DND-41 (cell line): ENCODE results near the gene ARF3.
"Not testable (repeated sequence)": the region's sequence is repeated elsewhere in the genome, so short reads cannot be mapped to it uniquely, and the experiment has no call there.

Experiments
- ATAC-seq: fragments of 200-7000 bp; cut with Tn5 transposase; 3 replicates; pipeline ENCODE4 v1.9.1; 2021; ENCODE audit warnings: low read depth; ENCODE audit not compliant: insufficient read depth
- DNase-seq: peaks from one replicate; pipeline ENCODE4 v3.0.0-alpha.2; 2020
- H2AFZ ChIP-seq: 2 replicates; pipeline ENCODE4 v1.6.0; 2012; ENCODE audit warnings: low read depth, low read length
- H3K27ac ChIP-seq: 2 replicates; pipeline ENCODE4 v1.5.1; 2012; ENCODE audit warnings: low read length, inconsistent platforms
- H3K27me3 ChIP-seq: fragments of 200-600 bp; sonication (generic); 2 replicates; pipeline ENCODE4 v1.6.0; 2012; ENCODE audit warnings: low read length, mild to moderate bottlenecking, inconsistent platforms; ENCODE audit not compliant: insufficient read depth, poor library complexity
- H3K36me3 ChIP-seq: 2 replicates; pipeline ENCODE4 v1.5.1; 2012; ENCODE audit warnings: low read length, inconsistent platforms; ENCODE audit not compliant: insufficient read depth
- H3K4me1 ChIP-seq: 2 replicates; pipeline ENCODE4 v1.5.1; 2012; ENCODE audit warnings: mild to moderate bottlenecking, low read length; ENCODE audit not compliant: insufficient read depth
- H3K4me2 ChIP-seq: 2 replicates; pipeline ENCODE4 v1.6.0; 2012; ENCODE audit warnings: mild to moderate bottlenecking, moderate library complexity, low read length, inconsistent platforms; ENCODE audit not compliant: insufficient read depth
- H3K4me3 ChIP-seq, 2 experiments: fragments of 200-600 bp in 1 of 2; shearing (Covaris generic) in 1 of 2; 2 replicates each; pipeline ENCODE4 v1.5.1; 2012 to 2016; ENCODE audit warnings: inconsistent platforms in 2 of 2, low read length in 2 of 2, mild to moderate bottlenecking in 2 of 2, low read depth in 1 of 2, moderate library complexity in 1 of 2
- H3K79me2 ChIP-seq: 2 replicates; pipeline ENCODE4 v1.6.0; 2012; ENCODE audit warnings: low read length, inconsistent platforms; ENCODE audit not compliant: insufficient read depth
- H3K9ac ChIP-seq: 2 replicates; pipeline ENCODE4 v1.6.0; 2012; ENCODE audit warnings: low read depth, mild to moderate bottlenecking, inconsistent platforms, low read length, moderate library complexity
- H3K9me3 ChIP-seq: 2 replicates; pipeline ENCODE4 v1.5.1; 2012; ENCODE audit warnings: low read length, moderate library complexity, mild to moderate bottlenecking, inconsistent platforms; ENCODE audit not compliant: insufficient read depth, severe bottlenecking
- H4K20me1 ChIP-seq: 2 replicates; pipeline ENCODE4 v1.6.0; 2012; ENCODE audit warnings: low read length; ENCODE audit not compliant: insufficient read depth
- CTCF ChIP-seq: IDR thresholded peaks from 2 replicates; pipeline ENCODE4 v1.5.1; 2012; ENCODE audit warnings: borderline replicate concordance, low read length, moderate library complexity, mild to moderate bottlenecking; ENCODE audit not compliant: poor library complexity, severe bottlenecking; ENCODE audit errors: extremely low read depth
- EZH2 ChIP-seq: IDR thresholded peaks from 3 replicates; pipeline ENCODE4 v1.6.1; 2012; ENCODE audit warnings: borderline replicate concordance, low read depth, mild to moderate bottlenecking, moderate library complexity, low read length, inconsistent platforms; ENCODE audit not compliant: severe bottlenecking

ARF3 gene

DNA sequence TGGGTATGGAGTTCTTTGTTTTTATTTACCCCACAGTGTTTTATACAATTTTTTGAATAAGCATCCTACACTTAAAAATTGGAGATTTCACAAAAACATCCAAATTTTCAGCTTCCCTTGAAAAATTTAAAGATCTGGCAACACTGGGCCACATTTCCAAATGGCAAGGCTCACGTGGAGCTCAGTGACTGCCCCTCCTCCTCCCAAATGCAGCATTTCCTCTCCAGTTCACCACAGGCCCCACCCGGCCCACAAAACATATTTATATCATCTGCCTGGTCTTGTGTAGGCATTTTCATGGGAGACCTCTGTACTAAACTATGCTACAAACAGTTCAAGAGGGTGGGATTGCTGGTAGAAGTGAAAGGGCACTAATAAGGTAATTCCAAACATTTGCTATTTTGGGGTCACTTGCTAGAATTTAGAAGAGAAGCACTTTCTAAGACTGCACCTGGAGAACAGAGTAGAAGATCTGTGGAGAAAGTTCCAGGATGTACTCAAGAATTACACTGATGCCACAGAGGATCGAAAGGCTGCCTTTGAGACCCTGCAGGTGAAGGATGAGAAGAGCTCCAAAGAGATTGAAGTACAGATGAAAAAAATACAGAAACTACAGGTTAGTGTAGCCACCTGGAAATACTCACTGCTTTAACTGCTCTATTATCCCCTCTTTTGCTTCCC lies 39.3 kb downstream of the ARF3 start:
- no peaks in the 10 kb centered on the region for H3K27me3 ChIP-seq
- H3K4me2 ChIP-seq: peak overlapping the region; percentile 24

DNA sequence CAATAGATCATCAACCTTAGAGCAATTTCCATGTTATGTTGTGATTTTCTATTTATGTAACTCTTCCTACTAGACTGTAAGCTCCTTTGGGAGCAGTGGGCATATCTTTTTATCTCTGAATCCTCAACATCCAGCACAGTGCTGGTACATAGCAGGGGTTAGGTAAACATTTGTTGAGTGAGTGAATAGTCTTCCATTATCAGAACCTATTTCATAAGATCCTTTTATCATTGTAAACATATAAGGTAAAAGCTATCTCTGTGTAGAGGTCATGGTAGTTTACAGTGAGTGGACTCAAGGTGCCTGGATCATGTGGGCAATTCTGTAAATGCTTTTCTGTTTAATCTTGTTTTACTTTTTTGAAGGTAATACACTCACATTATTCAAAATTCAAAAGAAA lies 47.1 kb downstream of the ARF3 start:
- Histone ChIP-seq H3K9me3 (no peaks in the 10 kb centered on the region), H4K20me1 (no peaks in the 10 kb centered on the region), H3K79me2 (no peaks in the 10 kb centered on the region), H3K4me2 (no peak overlapping the region), H3K36me3 (no peaks in the 10 kb centered on the region), H2AFZ (no peak overlapping the region), H3K27me3 (no peaks in the 10 kb centered on the region), H3K4me3 (no peak overlapping the region), H3K27ac (no peak overlapping the region), H3K4me1 (no peaks in the 10 kb centered on the region), H3K9ac (no peak overlapping the region)
- TF ChIP-seq CTCF: no peak
- no peak for TF ChIP-seq EZH2
- no peak for DNase-seq
- no peak for ATAC-seq

More for the DNA sequence above, 39.3 kb downstream of the ARF3 start:
- TF ChIP-seq EZH2: no peak
- no peak for TF ChIP-seq CTCF
- H2AFZ ChIP-seq: peak overlapping the region; percentile 58; the same call in 1 of the 2 replicates
- no peak overlapping the region for H3K4me3 ChIP-seq
- no peaks in the 10 kb centered on the region for H3K36me3 ChIP-seq
- no peaks in the 10 kb centered on the region for H4K20me1 ChIP-seq
- H3K9ac ChIP-seq: peak overlapping the region; percentile 21
- H3K27ac ChIP-seq: peak overlapping the region; percentile 60
- H3K9me3 ChIP-seq: no peaks in the 10 kb centered on the region
- DNase-seq (peak; percentile 69), ATAC-seq (peak; percentile 94)
- peaks cover 19% of the 10 kb centered on the region for H3K4me1 ChIP-seq
- H3K79me2 ChIP-seq: no peaks in the 10 kb centered on the region

DNA sequence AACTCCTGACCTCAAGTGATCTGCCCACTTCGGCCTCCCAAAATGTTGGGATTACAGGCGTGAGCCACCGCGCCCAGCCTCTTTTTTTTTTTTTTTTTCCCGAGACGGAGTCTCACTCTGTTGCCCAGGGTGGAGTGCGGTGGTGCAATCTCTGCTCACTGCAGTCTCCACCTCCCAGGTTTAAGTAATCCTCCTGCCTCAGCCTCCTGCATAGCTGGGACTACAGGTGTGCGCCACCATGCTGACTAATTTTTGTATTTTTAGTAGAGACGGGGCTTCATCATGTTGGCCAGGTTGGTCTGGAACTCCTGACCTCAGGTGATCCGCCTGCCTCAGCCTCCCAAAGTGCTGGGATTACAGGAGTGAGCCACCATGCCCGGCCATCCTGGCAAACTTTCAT lies 47.6 kb downstream of the ARF3 start:
- not testable (repeated sequence) for H3K9me3 ChIP-seq, H3K9ac ChIP-seq, H3K4me1 ChIP-seq, H3K79me2 ChIP-seq, H4K20me1 ChIP-seq, H2AFZ ChIP-seq, H3K27me3 ChIP-seq, H3K27ac ChIP-seq, H3K4me3 ChIP-seq, DNase-seq, ATAC-seq, H3K4me2 ChIP-seq, H3K36me3 ChIP-seq

- Histone ChIP-seq H3K4me2 (no peak overlapping the region), H3K27ac (no peak overlapping the region), H4K20me1 (no peaks in the 10 kb centered on the region), H3K79me2 (no peaks in the 10 kb centered on the region), H3K27me3 (peaks cover 4% of the 10 kb centered on the region), H3K4me1 (peaks cover 8% of the 10 kb centered on the region), H2AFZ (no peak overlapping the region), H3K36me3 (no peaks in the 10 kb centered on the region), H3K9ac (no peak overlapping the region), H3K4me3 (no peak overlapping the region), H3K9me3 (no peaks in the 10 kb centered on the region)
- DNase-seq (no peak), ATAC-seq (no peak)
- TF ChIP-seq CTCF: no peak
- TF ChIP-seq EZH2: no peak
Observed at GRCh38 chr12:48907245-48907644, 50.0 kb downstream of the ARF3 start.
